ENCODE results near the gene ASCL4.

ASCL4 gene

DNA sequence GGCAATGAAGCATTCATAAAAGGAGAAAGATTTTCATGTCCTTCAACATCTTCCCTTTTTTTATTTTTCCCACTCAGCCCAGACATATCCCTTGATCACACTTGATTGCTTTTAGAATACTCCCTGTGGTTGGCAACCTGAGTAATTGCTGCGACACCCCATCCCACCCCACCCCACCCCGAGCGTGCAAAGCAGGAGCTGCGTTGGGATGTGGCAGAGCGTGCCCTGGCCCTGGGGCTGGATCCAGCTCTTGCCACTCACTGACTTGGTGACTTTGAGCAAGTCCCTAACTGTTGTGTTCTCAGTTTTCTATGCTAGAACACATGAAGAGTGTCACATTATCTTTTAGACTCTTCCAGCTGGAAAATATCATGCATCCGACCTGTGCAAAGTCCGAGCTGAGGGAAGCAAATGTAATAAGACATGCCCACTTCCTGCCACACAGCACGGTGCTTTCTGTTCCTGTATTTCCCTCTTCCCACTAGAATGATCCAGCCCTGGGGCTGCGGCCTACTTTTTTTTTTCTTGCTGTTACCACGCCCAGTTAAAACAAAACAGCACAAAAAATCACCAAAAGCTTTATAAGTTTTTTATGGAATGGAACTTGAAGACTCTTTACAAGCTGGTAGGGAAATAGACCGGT, 4.0 kb downstream of the ASCL4 start:
- DNase-seq (ENCODE audit: low read depth in 2 of 2) = no peak

DNA sequence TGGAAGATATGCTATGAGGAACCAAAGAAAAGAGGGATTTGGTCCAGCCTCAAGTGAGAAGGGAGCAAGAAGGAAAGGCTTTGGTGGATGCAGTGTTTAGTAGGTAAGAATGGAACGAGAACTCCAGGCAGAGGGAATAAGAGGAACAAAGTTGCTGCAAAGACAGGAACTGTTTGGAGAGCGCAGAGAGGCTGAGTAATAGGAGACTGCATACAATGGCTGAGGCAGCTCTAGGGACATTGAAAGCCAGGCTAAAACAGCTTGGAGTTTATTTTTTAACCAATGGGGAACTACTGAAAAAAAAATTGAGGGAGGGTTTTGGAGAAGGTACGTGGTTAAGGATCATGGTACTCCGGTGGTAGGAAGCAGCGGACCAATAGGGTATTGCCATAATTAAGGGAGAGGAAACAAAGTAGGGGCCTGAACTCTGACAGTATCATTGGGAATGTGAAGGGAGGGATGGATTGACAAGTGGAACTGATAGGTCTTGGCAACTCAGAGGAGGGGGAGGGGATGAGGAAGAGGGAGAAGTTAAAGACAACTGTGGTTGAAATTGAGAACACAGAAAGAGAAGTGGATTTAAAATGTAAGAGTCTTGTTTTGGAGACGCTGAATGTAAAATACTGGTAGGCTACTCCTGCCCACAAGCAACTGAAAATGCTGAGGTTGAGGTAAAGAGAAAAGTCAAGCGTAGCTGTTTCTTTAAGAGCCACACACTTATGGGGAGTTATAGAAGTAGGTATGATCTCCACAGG, 4.8 kb downstream of the ASCL4 start:
- no peak for DNase-seq (ENCODE audit: low read depth in 2 of 2)

DNA sequence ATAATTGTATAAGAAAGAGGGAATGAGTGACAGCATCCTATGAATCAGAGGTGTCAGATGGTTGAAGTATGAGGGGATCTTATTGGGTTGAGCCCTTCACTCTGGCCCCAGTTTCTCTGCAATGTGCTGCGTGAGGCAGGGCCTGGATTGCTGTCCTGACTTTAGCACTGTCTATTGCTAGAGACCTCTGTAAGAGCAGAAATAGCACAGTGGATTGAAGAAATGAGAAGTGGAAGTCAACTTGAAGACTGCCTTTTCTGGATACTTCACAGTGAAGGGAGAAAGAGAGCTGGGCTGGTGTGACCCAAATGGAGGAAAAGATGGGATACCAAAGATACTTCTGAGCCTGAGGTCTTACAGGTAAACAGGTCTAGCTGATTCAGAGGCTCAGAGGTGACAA, 5.8 kb downstream of the ASCL4 start:
- DNase-seq (ENCODE audit: low read depth in 2 of 2) = no peak

DNA sequence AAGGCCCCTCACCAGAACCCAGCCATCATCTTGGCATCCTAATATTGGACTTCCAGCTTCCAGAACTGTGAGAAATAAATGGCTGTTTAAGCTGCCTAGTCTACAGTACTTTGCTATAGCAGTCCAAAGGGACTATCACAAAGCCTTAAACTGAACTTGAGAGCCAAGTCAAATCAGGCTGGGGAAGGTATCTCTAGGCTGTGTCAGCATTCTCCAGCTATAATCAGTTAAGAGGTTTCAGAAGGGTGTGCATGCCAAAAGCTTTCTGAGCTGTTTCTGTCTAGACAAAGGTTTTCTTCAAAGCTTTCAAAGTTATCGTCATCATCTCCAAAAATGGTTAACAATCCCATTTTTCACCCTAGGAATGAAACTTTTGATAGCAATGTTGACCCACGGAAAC, 7.6 kb downstream of the ASCL4 start:
- DNase-seq (ENCODE audit: low read depth in 2 of 2) = no peak

DNA sequence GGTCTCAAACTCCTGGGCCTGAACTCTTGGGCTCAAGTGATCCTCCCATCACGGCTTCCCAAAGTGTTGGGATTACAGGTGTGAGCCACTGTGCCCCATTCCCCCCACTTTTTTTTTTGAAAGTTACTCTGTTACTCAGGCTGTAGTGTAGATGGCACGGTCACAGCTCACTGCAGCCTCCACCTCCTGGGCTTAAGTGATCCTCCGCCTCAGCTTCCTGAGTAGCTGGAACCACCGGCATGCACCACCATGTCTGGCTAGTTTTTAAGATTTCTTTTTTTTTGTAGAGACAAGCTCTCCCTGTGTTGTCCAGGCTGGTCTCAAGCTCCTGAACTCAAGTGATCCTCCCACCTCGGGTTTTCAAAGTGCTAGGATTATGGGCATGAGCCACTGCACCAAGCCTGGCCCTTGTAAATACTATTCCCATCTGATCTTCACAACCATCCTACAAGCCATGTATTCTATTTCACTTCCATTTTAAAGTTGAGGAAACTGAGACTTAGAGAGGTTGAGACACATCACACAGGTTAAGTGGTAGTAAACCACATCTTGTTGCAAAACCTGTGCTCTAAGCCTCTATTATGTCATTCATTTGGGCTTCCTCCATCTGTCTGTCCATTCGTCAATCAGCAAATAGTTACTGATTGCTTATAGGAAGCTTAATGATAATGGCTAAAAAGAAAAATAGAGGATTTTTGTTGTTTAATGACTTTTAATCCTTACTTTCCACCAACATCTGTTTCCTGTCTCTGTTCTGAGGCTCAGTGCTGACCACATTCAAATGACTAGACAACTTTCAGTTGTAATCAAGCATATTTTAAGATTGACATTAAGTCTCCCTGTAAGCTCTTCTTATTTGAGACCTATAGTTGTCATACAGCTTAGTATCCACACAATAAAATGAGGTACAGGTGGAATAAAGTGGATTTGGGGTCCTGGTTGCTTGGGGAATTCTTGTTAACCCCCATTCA, 9.2 kb downstream of the ASCL4 start:
- no peak for DNase-seq (ENCODE audit: low read depth in 2 of 2)

DNA sequence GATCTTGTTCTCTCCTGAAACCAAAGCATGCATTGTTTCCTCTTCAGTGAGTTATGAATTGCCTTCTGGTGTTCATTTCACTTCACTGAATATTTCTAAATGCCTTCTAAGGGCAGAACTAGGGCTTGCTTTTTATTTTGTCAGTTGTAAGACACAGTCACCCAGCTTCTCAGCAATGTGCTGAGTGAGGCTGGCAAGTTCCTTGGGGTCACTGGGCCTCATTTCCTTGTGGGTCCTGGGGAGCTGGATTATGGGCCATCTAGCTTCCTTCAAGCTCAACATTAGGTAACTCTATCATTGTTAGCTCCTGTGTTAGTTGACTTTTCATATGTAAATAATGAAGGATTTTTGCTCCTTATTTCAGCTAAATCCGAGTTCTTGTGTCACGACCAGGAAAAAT, 13.8 kb downstream of the ASCL4 start:
- DNase-seq (ENCODE audit: low read depth in 2 of 2) = no peak

DNA sequence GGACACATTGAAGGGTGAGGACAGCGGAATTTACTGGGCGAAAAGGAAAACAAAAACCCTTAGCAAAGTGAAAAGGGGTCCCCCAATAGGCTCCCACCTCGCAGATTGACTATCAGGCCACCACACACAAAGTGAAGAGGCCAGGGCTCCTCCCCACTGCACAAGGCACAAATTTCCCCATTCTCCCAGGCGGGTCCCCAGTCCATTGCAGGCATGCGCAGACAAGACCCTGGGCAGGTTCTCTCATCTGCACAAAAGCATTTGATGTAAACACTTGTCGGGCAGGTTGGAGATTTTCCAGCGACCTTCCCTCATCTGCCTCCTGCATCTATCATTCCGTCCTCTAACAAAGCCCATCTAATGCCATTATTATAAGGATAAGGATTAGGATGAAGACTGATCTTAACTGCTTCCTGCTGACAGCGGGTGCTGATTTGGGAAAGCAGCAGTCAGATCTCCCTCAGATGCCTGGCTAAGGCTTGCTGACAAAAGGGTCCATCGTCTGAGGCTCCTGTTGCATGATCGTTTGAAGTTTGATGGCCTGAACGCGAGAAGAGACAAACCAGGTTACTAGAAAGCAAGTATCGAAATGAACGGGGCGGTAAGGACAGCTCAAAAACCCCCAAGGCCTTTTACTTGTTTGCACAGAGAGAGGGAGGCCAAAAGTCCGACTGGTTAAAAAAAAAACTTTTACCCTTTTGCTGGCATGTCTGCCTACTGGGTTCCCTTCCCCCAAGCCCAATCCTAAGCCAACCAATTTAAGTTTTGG, 14.4 kb downstream of the ASCL4 start:
- DNase-seq (ENCODE audit: low read depth in 2 of 2) = no peak

DNA sequence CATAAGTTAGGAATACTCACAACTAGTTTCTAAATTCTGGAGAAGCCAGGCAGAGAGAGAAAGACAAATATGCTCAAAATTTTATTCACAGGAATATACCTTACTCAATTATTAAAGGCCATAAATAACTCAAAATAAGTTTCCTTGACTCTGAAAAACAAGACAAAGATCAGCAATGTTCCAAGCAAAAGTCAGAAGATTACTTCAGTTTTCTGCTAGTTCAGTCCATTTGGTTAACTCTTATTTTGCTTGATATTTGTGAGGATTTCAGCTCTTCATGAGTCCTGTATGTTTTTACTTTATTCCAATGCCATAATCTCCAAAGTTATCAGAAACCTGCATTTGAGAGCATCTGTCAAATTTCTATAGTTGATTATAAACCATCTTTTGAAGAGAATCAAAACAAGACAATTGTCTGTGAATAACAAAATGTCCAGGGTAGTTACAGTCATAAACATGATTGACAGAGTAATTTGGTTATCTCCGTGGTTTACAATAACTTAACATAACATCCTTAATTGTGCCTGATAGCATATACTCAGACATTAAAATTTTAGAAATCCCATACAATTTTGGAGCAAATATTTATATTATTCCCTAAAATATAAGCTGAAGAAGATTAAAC, 17.1 kb downstream of the ASCL4 start:
- DNase-seq (ENCODE audit: low read depth in 2 of 2) = no peak

DNA sequence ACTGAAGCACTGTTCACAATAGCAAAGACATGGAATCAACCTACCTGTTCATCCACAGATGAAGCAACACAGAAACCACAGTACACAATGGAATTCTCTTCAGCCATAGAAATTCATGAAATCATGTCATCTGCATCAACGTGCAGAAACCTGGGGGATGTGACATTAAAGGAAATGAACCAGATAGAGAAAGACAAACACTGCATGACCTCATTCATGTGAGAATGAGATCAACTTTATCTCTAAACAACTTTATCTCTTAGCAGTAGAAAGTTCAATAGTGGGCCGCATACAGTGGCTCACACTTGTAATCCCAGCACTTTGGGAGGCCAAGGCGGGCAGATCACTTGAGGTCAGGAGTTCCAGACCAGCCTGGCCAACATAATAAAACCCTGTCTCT, 19.9 kb downstream of the ASCL4 start:
- DNase-seq (ENCODE audit: low read depth in 2 of 2) = no peak

DNA sequence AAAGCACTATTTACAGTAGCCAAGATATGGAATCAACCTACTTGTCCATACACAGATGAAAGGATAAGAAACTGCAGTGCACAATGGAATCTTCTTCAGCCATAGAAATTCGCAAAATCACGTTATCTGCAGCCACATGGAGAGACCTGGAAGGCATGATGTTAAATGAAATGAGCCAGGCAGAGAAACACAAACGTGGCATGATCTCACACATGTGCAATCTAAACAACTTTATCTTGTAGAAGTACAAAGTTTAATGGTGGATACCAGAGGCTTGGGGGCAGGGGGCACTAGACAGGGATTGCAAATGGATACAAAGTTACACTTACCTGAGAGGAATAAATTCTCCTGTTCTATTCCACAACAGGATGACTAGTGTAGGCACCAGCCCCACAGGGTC, 24.1 kb downstream of the ASCL4 start:
- no peak for DNase-seq (ENCODE audit: low read depth in 2 of 2)

DNA sequence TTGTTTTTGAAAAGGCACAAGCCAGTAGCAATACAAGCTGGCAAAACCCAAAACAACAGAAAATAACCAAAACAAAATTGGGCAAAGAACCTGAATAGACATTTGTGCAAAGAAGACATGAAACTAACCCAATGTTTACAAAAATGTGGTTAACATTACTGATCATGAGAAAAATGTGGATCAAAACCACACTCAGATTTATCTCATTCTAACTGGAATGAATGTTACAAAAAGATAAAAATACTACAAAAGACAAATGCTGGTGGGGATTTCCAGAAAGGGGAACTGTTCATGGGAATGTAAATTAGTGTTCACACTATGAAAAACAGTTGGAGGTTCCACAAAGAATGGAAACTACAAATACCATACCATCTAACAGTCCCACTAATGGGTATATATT, 26.6 kb downstream of the ASCL4 start:
- DNase-seq (ENCODE audit: low read depth in 2 of 2) = no peak

DNA sequence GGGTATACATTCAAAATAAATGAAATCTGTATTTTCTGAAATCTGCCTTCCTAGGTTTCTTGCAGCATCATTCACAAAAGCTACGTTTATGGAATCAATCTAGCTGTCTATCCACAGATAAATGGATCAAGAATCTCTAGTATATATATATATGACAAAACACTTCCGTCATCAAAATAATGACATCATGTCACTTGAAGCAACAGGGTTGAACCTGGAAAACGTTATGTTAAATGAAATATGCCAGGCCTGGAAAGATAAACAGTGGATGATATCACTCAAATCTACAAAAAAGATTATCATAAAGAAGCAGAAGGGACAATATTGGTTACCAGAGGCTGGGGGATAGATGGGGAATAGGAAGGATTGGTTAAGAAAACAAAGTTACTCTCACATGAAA, 28.6 kb downstream of the ASCL4 start:
- no peak for DNase-seq (ENCODE audit: low read depth in 2 of 2)

DNA sequence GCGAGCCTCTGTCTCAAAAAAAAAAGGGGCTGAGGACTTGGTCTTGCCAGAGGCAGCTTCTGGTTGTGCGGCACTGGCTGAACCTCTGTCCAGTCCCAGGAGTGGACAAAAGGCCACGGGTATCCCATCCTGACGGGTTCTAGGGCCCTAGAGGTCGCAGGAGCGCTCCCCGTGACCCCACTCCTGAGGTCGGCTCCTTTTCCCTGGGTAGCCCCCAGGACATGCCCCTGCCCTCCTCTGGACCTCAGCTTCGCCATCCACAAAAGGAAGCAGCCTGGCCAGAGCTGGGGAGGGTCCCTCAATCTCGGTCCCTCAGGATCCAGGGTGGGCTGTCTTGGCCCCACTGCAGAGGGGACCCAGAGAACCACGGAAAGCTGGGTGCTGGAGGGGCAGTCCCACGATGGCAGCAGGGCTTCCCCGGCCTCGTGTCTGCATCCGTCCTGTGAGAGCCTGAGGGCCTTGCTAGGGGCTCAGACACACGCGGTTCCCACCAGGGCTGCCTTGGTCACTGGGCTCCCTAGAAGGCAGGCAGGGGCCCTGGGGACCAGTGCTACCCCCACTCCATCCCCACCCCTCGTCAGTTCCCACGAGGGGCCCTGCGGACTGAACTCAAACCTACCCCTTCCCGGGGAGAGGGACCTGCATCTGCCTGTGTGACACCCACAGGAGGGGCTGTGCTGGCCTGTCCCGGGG, 31.1 kb downstream of the ASCL4 start:
- no peak for DNase-seq (ENCODE audit: low read depth in 2 of 2)

DNA sequence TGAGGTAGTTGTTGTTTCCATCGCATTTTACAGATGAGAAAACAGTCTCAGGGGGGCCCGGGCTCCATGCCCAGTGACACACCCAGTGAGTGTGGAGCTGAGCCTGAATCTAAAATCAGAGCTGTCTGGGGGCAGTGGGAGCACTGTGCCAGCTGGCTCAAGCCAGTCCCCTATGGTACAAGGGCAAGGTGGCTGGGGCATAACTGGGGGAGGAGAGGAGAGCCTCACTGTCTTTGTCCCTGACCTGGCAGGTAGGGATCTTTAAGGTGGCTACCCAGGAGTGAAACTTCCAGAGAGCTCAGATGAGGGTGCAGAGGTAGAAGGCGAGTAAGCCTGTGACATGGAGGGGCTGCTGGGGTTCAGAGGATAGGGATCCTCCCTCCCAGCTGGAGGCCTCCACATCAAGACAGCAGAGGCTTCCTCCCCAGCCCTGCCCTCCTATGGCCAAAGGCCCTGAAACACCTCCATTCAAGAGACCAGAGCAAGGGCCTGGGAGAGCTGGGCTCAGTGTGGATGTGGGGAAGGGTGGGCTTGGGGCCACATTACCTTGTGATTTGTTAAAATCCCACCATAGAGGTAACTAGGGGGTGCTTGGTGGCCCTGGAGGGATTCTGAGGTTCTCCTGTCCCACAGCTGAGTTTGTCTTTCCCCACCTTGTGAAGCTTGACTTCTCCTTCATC, 33.1 kb downstream of the ASCL4 start:
- no peak for DNase-seq (ENCODE audit: low read depth in 2 of 2)

DNA sequence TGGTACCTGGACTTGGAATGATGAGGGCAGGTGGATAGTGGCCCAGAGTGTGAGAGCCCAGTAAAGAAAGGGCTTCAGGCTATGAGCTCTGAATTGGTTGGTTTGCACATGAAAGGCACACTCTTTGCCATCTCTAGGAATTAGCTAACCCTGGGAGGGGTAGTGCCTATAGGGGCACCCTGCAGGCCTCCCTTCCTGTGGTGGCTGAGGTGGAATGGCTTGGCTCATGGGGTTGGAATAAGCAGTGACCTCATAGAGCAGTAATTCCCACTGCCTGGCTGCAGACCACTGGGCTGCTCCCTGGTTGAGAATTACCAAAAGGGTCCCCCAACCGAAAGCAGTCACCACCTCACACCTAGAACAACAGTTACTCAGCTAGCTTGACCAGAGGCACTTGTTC, 42.7 kb downstream of the ASCL4 start:
- DNase-seq (ENCODE audit: low read depth in 2 of 2) = no peak

DNA sequence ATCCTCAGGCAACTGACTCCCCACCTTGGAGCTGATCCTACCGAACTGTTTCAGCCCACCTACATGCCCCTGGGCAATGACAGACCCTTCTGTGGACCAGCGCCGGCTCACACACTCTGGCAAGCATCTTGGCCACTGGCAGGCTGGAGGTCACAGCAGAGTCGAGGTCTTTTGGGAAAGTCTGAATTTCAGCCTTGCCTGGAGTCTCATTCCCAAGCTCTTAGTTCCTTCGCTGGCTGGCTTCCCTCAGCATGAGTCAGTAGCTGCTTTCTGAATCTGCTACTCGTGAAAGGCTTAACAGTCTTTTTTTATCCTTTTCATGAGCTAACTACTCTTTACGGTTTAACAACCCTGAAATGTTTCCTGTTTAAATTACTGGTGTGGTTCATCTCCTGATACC, 44.5 kb downstream of the ASCL4 start:
- no peak for DNase-seq (ENCODE audit: low read depth in 2 of 2)

DNA sequence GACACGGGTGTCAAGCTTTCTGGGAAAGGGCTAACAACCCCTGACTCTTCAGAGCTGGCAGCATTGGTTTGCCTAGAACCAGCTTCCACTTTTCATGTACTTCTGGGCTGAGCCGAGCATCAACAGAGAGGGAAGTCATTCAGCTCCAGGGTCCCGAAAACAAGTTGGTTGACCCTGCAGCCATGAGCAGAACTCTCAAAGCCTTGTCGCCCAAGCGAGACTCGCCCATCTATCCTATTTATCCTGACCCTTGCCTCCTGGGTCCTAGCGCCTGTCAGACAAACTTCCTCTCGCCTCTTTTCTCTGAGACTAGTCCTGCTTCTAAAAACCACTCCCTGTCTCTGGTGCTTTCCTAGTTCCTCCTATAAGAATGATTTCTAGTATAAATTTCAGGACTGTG, 47.9 kb downstream of the ASCL4 start:
- DNase-seq (ENCODE audit: low read depth in 2 of 2) = no peak

Data from stimulated activated CD8-positive, alpha-beta memory T cell treated with anti-CD3 and anti-CD28 coated beads, Interleukin-2, amount 100 ng/mL, for 1 hour (primary cell).